CD4-positive, alpha-beta T cell (primary cell): ENCODE results near the gene RAD21L1. TPM values are rescaled to one million over a fixed set of nuclear protein-coding genes. Genes with fewer than 3 reads are reported as not detected.

Experiments used
- ATAC-seq: fragments of 200-7000 bp; cut with Tn5 transposase; one replicate; pipeline ENCODE4 v1.10.0; 2022; ENCODE audit warnings: mild to moderate bottlenecking; ENCODE audit not compliant: poor library complexity
- CTCF ChIA-PET: fragments of 350-600 bp; sonication (Branson Sonifier 250); formaldehyde crosslinking; loops from one replicate; lab custom pipeline; 2021; ENCODE audit warnings: antibody characterized with exemption, inconsistent platforms; lab: Charles Lee
- POLR2A ChIA-PET: fragments of 350-600 bp; sonication (Branson Sonifier 250); formaldehyde crosslinking; loops from one replicate; lab custom pipeline; 2021; ENCODE audit warnings: antibody characterized with exemption, inconsistent platforms; lab: Charles Lee
- DNase-seq, 14 experiments: peaks; one replicate each; pipeline ENCODE4 v3.0.0-alpha.2; 2013 to 2020; ENCODE audit warnings: mixed read lengths in 2 of 14
- H3K27ac ChIP-seq, 2 donors: one replicate each; pipeline versions ENCODE4 v1.5.1 to v1.7.0; 2013; ENCODE audit warnings: low read length in 2 of 2, low read depth in 1 of 2, mild to moderate bottlenecking in 1 of 2
- H3K27me3 ChIP-seq, 2 experiments: 1 replicate in 1 of 2; 2 replicates in 1 of 2; pipeline versions ENCODE4 v1.6.1 to v1.7.0; 2013; ENCODE audit warnings: low read length in 2 of 2, control low read depth in 1 of 2, mild to moderate bottlenecking in 1 of 2, moderate library complexity in 1 of 2; ENCODE audit not compliant: insufficient read depth in 2 of 2, control insufficient read depth in 1 of 2
- H3K36me3 ChIP-seq: one replicate; pipeline ENCODE4 v1.6.1; 2013; ENCODE audit warnings: low read length, control low read depth; ENCODE audit not compliant: insufficient read depth
- H3K4me1 ChIP-seq: one replicate; pipeline ENCODE4 v1.6.1; 2013; ENCODE audit warnings: low read length, control low read depth; ENCODE audit not compliant: insufficient read depth
- H3K4me3 ChIP-seq: one replicate; pipeline ENCODE4 v1.5.1; 2013; ENCODE audit warnings: mild to moderate bottlenecking, low read length, moderate library complexity
- H3K9me3 ChIP-seq, 2 experiments: 1 replicate in 1 of 2; 2 replicates in 1 of 2; pipeline versions ENCODE4 v1.6.1 to v1.7.0; 2013; ENCODE audit warnings: low read length in 2 of 2, mild to moderate bottlenecking in 2 of 2, control low read depth in 1 of 2, moderate library complexity in 1 of 2; ENCODE audit not compliant: control insufficient read depth in 1 of 2, insufficient read depth in 1 of 2
- H3K27ac Mint-ChIP-seq: one replicate; pipeline ENCODE4 v1.8.0; 2020; ENCODE audit warnings: mixed read lengths
- H3K27me3 Mint-ChIP-seq: one replicate; pipeline ENCODE4 v1.8.0; 2021; ENCODE audit warnings: mixed read lengths
- H3K36me3 Mint-ChIP-seq: one replicate; pipeline ENCODE4 v1.8.0; 2021; ENCODE audit warnings: low read depth, mixed read lengths
- H3K4me1 Mint-ChIP-seq: one replicate; pipeline ENCODE4 v1.8.0; 2021; ENCODE audit warnings: low read depth, mixed read lengths
- H3K4me3 Mint-ChIP-seq: one replicate; pipeline ENCODE4 v1.8.0; 2020; ENCODE audit warnings: mild to moderate bottlenecking, mixed read lengths
- H3K9me3 Mint-ChIP-seq: one replicate; pipeline ENCODE4 v1.8.0; 2020; ENCODE audit warnings: mixed read lengths
- CTCF ChIP-seq: fragments of 200-600 bp; IDR thresholded peaks from one replicate; pipeline ENCODE4 v1.8.0; 2022; ENCODE audit warnings: antibody characterized with exemption, mild to moderate bottlenecking
- intact Hi-C, 2 experiments: fragments of 100-400 bp; cut with DNase I in 1 of 2; cut with micrococcal nuclease in 1 of 2; formaldehyde crosslinking; loops; one replicate each; pipeline versions ENCODE4 v1.15.1 to v1.9.0; 2023 to 2025; cut with DNase I, micrococcal nuclease
- total RNA-seq, 174 experiments: library from RNA in 2 of 174; stranded (reverse) in 2 of 174; gene quantifications; one replicate each; pipeline ENCODE4 v1.2.3 and lab custom pipeline; 2021 to 2026

Gene RAD21L1
- total RNA-seq, 2 experiments from 2014 or later = 0.58 TPM; not detected in 1

- no peaks in the 10 kb centered on the region for H3K36me3 Mint-ChIP-seq
- Histone ChIP-seq H3K4me1 (no peaks in the 10 kb centered on the region), H3K9me3 (no peaks in the 10 kb centered on the region), H3K36me3 (no peaks in the 10 kb centered on the region), H3K27ac (no peak overlapping the region), H3K4me3 (no peak overlapping the region), H3K27me3 (no peaks in the 10 kb centered on the region)
- no peak for DNase-seq
- H3K27ac Mint-ChIP-seq = no peak overlapping the region
- intact Hi-C loops = no loop called here
- H3K4me3 Mint-ChIP-seq = no peak overlapping the region
- H3K9me3 Mint-ChIP-seq = no peaks in the 10 kb centered on the region
- H3K27me3 Mint-ChIP-seq = no peaks in the 10 kb centered on the region
- TF ChIP-seq CTCF = no peak
- ChIA-PET CTCF (no interaction called here), POLR2A (no interaction called here)
- peaks cover 8% of the 10 kb centered on the region for H3K4me1 Mint-ChIP-seq
- ATAC-seq = no peak
Measured at GRCh38 chr20:1203630-1204029, 22.2 kb upstream of the RAD21L1 start.

GRCh38 chr20:1204113-1204512, 21.7 kb upstream of the RAD21L1 start:
- no peaks in the 10 kb centered on the region for H3K4me1 ChIP-seq
- Mint-ChIP-seq H3K36me3 (no peaks in the 10 kb centered on the region), H3K9me3 (no peaks in the 10 kb centered on the region), H3K27me3 (no peaks in the 10 kb centered on the region), H3K4me1 (peaks cover 8% of the 10 kb centered on the region), H3K27ac (no peak overlapping the region), H3K4me3 (no peak overlapping the region)
- intact Hi-C loops = no loop called here
- no peaks in the 10 kb centered on the region for H3K36me3 ChIP-seq
- DNase-seq (no peak), ATAC-seq (no peak)
- TF ChIP-seq CTCF = no peak
- no peak overlapping the region for H3K4me3 ChIP-seq
- H3K27ac ChIP-seq = no peak overlapping the region
- POLR2A ChIA-PET = no interaction called here
- H3K9me3 ChIP-seq = no peaks in the 10 kb centered on the region
- CTCF ChIA-PET = no interaction called here
- no peaks in the 10 kb centered on the region for H3K27me3 ChIP-seq

- ChIA-PET CTCF (no interaction called here), POLR2A (no interaction called here)
- Histone ChIP-seq H3K27ac (no peak overlapping the region), H3K36me3 (no peaks in the 10 kb centered on the region), H3K27me3 (no peaks in the 10 kb centered on the region), H3K4me1 (no peaks in the 10 kb centered on the region), H3K9me3 (no peaks in the 10 kb centered on the region), H3K4me3 (no peak overlapping the region)
- intact Hi-C loops = no loop called here
- Mint-ChIP-seq H3K36me3 (no peaks in the 10 kb centered on the region), H3K27me3 (peaks cover 3% of the 10 kb centered on the region), H3K4me3 (no peak overlapping the region), H3K9me3 (no peaks in the 10 kb centered on the region), H3K4me1 (peaks cover 8% of the 10 kb centered on the region), H3K27ac (no peak overlapping the region)
- TF ChIP-seq CTCF = no peak
- DNase-seq (no peak), ATAC-seq (no peak)
Measured at GRCh38 chr20:1204576-1204975, 21.3 kb upstream of the RAD21L1 start.
